Measurements from ENCODE around the gene S100P. TPM values are rescaled to one million over a fixed set of nuclear protein-coding genes. Genes with fewer than 3 reads are reported as not detected.
A peak's percentile ranks its signal among the peaks of the same experiment; 100 is the strongest.

S100P gene
- polyA plus RNA-seq, 1 experiment = 0.40 TPM

DNA sequence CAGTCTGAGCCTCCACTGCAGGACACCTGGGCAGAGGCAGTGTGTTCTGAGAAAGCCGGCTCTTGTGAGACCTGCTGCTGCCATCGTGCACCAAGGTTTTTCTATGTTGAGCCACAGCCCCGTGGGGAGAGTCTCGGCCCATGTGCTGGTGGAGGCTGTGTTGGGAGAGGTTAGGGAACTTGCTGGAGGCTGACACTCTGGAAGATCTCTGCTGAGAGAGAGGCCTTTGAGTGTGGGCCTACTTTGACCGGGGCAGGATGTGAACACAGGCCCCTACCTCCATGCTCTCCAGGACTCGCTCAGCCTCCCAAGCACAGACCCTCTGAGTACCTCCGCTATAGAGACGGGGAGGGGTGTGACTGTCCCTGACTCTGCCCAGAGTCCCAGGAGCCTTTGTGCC lies 1.3 kb upstream of the S100P start:
- CTCF ChIA-PET = interaction anchor here (1.2 kb wide), 1 partner anchor 11 kb away, joined by 3 read pairs; no protein-coding TSS in a partner anchor
- POLR2A ChIA-PET = interaction anchor here (0.7 to 1.0 kb wide), 2 partner anchors 9 to 19 kb away, joined by 3 to 5 read pairs; a partner anchor contains a TSS

DNA sequence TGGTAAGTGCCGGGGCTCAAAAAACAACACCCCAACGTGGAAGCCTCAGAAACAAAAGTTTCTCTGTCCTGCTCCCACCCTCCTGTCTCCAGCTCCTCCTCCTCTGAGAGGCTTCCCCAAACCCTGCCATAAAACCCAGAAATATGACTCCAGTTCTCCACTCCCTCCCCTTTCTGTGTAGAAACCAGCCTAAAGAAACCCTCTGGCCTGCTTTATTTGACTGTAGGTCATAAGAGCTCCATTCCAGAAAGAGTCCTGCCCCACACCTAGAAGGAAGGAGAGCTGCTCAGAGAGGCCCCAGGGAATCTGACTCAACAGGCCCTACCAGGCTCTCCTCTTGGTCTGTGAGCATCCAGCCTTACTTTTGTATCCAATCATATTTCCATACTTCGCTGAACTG lies 872 bp upstream of the S100P start:
- ChIA-PET POLR2A (interaction anchor here (0.7 to 1.0 kb wide), 2 partner anchors 9 to 19 kb away, joined by 3 to 5 read pairs; a partner anchor contains a TSS), CTCF (interaction anchor here (1.2 kb wide), 1 partner anchor 11 kb away, joined by 3 read pairs; no protein-coding TSS in a partner anchor)
- Histone ChIP-seq H3K4me3 (ENCODE audit: low read depth, low read length) (no peak overlapping the region), H3K27me3 (ENCODE audit: control insufficient read depth, insufficient read depth, low read length) (no peaks in the 10 kb centered on the region), H3K9me3 (ENCODE audit: control insufficient read depth, insufficient read depth, low read length) (peaks cover 4% of the 10 kb centered on the region; the same call in 1 of the 2 replicates), H3K27ac (ENCODE audit: low read depth, low read length) (peak overlapping the region; percentile 43)
- TF ChIP-seq, protein P1, sequence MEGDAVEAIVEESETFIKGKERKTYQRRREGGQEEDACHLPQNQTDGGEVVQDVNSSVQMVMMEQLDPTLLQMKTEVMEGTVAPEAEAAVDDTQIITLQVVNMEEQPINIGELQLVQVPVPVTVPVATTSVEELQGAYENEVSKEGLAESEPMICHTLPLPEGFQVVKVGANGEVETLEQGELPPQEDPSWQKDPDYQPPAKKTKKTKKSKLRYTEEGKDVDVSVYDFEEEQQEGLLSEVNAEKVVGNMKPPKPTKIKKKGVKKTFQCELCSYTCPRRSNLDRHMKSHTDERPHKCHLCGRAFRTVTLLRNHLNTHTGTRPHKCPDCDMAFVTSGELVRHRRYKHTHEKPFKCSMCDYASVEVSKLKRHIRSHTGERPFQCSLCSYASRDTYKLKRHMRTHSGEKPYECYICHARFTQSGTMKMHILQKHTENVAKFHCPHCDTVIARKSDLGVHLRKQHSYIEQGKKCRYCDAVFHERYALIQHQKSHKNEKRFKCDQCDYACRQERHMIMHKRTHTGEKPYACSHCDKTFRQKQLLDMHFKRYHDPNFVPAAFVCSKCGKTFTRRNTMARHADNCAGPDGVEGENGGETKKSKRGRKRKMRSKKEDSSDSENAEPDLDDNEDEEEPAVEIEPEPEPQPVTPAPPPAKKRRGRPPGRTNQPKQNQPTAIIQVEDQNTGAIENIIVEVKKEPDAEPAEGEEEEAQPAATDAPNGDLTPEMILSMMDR (IDR thresholded peaks at IDR 0.05; ENCODE audit: low read depth, low read length) = no peak
- DNase-seq (ENCODE audit: low read depth, low spot score) = no peak

More for the DNA sequence above, 1.3 kb upstream of the S100P start:
- H3K9me3 ChIP-seq (ENCODE audit: control insufficient read depth, insufficient read depth, low read length) = peaks cover 5% of the 10 kb centered on the region; the same call in 1 of the 2 replicates
- peak overlapping the region; percentile 43 for H3K27ac ChIP-seq (ENCODE audit: low read depth, low read length)
- H3K27me3 ChIP-seq (ENCODE audit: control insufficient read depth, insufficient read depth, low read length) = no peaks in the 10 kb centered on the region
- DNase-seq (ENCODE audit: low read depth, low spot score) = no peak
- TF ChIP-seq, protein P1 (IDR thresholded peaks at IDR 0.05; ENCODE audit: low read depth, low read length) = no peak
- no peak overlapping the region for H3K4me3 ChIP-seq (ENCODE audit: low read depth, low read length)

DNA sequence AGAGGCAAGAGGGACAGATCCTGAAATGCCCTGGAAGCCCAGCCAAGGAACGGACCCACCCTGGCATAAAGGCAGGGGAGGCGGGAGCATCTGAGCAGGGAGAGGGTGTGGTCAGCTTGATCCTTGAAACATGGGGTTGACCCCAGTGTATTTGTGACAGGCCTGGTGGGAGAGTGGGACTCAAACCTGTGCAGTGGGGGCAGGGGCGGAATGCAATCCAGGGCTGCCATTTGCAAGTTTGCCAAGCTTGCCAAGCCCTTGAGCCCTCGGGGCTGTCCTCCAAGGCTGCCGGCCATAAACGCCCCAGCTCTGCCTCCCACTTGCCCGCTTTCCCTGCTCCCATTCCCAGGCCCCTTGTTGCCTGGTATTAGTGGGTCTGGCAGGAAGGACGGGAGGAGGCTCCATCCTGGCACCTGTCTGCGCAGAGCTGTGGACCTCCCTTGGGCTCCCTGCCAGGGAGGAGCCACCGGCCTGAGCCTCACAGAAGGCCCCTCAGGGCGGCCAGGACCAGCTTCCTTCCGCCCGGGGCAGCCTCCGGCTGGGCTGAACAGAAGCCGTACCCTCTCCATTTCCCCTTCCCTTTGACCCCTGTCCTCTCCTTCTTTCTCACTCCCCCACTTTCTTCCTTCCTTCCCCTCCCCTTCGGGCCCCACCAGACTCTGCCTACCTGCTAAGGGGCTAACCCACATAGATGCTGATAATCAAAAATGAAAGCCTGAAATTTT lies 661 bp downstream of the S100P start:
- no peak overlapping the region for H3K27ac ChIP-seq (ENCODE audit: low read depth, low read length)
- POLR2A ChIA-PET = interaction anchor here (0.6 kb wide), 1 partner anchor 232 kb away, joined by 3 read pairs; no protein-coding TSS in a partner anchor
- H3K27me3 ChIP-seq (ENCODE audit: control insufficient read depth, insufficient read depth, low read length) = no peaks in the 10 kb centered on the region
- DNase-seq (ENCODE audit: low read depth, low spot score) = no peak
- CTCF ChIA-PET = interaction anchor here (1.5 kb wide), 1 partner anchor 148 kb away, joined by 3 read pairs; no protein-coding TSS in a partner anchor
- no peak overlapping the region for H3K4me3 ChIP-seq (ENCODE audit: low read depth, low read length)
- H3K9me3 ChIP-seq (ENCODE audit: control insufficient read depth, insufficient read depth, low read length) = no peaks in the 10 kb centered on the region; the same call in 1 of the 2 replicates
- TF ChIP-seq, protein P1 (IDR thresholded peaks at IDR 0.05; ENCODE audit: low read depth, low read length) = no peak

DNA sequence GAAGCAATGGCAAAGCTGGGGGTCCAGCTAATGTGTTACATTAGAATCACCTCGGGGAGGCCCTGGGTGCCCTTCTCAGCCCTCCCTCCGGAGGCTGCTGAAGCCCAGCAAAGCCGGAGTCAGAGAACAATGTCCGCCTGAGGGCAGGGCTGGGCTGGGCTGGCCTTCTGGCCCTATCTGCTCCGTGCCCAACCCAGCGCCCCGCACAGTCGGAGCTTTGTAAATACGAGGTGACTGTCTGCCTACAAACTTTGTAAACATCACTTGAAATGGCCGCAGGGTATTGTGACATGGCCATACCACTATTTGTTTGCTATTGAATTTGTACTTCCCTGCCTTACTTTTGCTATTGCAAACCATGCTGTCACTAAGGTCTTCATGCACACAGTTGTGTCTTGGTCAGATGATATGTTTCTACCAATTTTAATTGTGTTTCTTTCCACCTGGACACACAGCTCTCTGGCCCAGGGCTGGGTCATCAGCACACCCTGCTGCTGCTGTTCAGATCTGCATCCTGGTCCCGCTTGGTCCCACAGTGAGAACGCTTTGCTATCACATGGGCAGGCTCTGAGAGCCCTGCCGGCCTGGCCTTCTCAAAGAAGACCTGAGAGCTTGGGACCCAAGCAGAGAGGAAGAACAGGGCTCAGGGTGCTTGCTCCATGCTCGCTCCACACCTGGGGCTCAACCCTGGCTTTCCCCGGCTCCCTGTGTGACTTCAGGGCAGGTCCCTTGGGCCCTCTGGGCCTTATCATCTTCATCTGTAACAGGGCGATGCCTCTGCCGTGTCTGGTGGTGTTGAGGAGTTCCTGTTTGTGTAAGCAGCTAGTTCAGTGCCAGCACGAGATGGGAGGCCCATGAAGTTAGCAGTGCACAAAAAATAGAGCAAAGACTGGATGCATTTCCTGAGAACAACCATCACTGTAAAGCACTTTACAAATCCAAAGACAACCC lies 2.3 kb downstream of the S100P start:
- Histone ChIP-seq H3K27me3 (ENCODE audit: control insufficient read depth, insufficient read depth, low read length) (no peaks in the 10 kb centered on the region), H3K4me3 (ENCODE audit: low read depth, low read length) (no peak overlapping the region), H3K9me3 (ENCODE audit: control insufficient read depth, insufficient read depth, low read length) (no peaks in the 10 kb centered on the region; the same call in 1 of the 2 replicates), H3K27ac (ENCODE audit: low read depth, low read length) (peak overlapping the region; percentile 21)
- TF ChIP-seq, protein P1 (IDR thresholded peaks at IDR 0.05; ENCODE audit: low read depth, low read length) = no peak
- DNase-seq (ENCODE audit: low read depth, low spot score) = no peak
- ChIA-PET POLR2A (interaction anchor here (0.6 to 1.8 kb wide), 3 partner anchors 21 to 72 kb away, joined by 5 to 7 read pairs (median 5); a partner anchor contains a TSS), CTCF (interaction anchor here (1.1 to 1.5 kb wide), 3 partner anchors 9 to 149 kb away, joined by 3 to 4 read pairs (median 3); no protein-coding TSS in a partner anchor)
